Omental fat pad (tissue), 4 donors: ENCODE measurements around the gene MAGEB17. TPM values are rescaled to one million over a fixed set of nuclear protein-coding genes. Genes with fewer than 3 reads are reported as not detected.

Experiments used
- ATAC-seq: fragments of 150-250 bp; one replicate; pipeline ENCODE4 v1.9.1; 2016; ENCODE audit warnings: mild to moderate bottlenecking, moderate library complexity; ENCODE audit not compliant: low FRiP score
- DNase-seq: peaks from one replicate; pipeline ENCODE4 v3.0.0-alpha.2; 2019; ENCODE audit warnings: low spot score
- CTCF ChIP-seq, 3 donors: fragments of 450-650 bp; IDR thresholded peaks; one replicate each; pipeline ENCODE4 v1.5.1; 2016 to 2017; ENCODE audit warnings: antibody characterized with exemption in 3 of 3, mild to moderate bottlenecking in 3 of 3, moderate library complexity in 2 of 3
- total RNA-seq, 4 donors: library from RNA; depleted of rRNA; stranded (reverse); fragments of >200 nt; gene quantifications; one replicate each; pipeline ENCODE4 v1.1.0, GENCODE V29; 2016

Gene MAGEB17
- total RNA-seq, 4 donors from 2014 or later, result not detected

DNA sequence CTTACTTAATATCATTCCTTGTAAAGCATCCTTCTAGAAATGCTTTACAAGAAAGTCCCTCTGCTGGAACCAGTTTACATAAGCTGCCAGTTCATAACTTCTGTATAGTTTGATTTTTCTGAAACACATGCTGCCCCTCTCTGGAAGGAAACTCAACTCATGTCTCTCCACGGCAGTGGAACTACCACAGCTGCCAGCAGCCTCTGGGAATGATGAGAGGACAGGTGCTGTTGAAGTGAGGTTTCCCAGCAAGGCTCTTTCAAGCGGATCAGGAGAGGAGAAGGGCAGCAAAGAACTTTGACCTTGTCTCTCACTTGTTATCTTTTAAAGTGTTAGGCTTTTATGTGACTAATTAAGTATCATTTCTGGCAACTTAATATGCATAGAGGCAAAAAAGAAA is 36.6 kb upstream of the MAGEB17 start:
- ATAC-seq, result no peak
- no peak for DNase-seq

GRCh38 chrX:16134936-16135335 is 32.3 kb upstream of the MAGEB17 start:
- ATAC-seq, result no peak

More for the DNA sequence above, 36.6 kb upstream of the MAGEB17 start:
- no peak for TF ChIP-seq CTCF (IDR thresholded peaks at IDR 0.05)

DNA sequence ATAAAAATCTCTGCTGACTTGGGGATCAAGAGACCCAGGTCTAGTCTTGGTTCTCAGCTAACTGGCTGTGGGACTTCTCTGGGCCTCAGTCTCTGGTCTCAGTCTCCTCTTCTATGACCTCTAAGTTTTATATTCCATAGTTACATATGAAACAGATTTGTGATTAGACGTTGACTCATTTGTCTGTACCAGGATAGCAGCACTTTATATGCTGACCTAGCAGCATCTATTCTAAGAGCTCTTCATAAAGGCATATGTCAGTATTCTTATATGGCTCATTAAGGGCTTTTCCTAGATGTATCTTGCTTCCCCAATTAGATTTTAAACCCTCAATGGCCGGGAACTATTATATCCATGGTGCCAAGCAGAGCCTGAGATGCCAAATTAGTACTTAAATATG is 31.2 kb upstream of the MAGEB17 start:
- TF ChIP-seq CTCF (IDR thresholded peaks at IDR 0.05), result no peak
- DNase-seq (no peak), ATAC-seq (no peak)

More at GRCh38 chrX:16134936-16135335, 32.3 kb upstream of the MAGEB17 start:
- no peak for TF ChIP-seq CTCF (IDR thresholded peaks at IDR 0.05)
- no peak for DNase-seq

DNA sequence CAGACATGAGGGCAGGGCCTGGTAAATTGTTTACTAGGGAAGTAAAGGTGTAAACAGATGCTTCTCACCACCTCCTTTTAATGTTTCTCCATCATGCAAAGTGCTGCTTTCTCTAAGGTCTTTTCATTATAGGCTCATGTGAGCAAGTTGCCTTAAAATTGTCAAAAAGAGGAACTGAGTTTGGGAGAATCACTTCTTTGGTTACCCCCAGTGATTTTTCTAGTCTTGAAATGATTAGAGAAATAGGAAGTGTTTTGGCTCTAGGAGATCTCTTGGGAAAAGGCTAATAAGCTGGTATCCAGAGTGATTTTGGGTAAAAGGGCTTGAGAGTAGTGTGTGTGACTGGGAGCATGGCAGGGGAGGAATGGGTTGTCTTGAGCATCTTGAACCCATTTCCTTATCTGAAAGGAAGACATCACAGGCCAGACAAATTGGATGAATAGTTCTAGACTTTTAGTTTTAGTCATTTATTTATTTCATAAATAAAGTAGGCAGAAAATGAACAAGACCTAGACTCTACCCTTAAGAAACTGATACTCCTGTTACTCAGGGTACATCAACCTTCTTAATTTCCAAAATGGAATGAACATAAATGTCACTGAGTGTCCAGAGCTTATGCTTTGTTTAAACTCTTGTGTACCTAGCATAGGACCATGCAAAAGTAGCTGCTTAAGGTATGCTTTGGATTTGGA is 29.7 kb upstream of the MAGEB17 start:
- TF ChIP-seq CTCF (IDR thresholded peaks at IDR 0.05), result no peak
- DNase-seq (no peak), ATAC-seq (no peak)

DNA sequence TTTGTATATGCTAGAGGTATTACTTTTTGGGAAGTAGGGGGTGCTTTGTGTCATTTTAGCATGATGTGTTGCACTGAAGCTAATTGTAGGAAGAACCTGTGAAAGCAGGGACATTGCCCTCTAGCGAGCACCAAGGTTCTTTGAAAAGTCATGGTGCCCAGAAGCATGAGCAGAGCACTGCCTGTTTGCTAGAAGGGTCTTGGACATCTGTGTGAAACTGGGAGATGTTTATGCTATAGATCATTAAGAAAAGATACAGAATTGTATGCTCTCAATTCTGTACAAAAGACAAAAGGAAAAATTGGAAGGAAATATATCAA is 29.2 kb upstream of the MAGEB17 start:
- DNase-seq (no peak), ATAC-seq (no peak)
- TF ChIP-seq CTCF (IDR thresholded peaks at IDR 0.05), result no peak

DNA sequence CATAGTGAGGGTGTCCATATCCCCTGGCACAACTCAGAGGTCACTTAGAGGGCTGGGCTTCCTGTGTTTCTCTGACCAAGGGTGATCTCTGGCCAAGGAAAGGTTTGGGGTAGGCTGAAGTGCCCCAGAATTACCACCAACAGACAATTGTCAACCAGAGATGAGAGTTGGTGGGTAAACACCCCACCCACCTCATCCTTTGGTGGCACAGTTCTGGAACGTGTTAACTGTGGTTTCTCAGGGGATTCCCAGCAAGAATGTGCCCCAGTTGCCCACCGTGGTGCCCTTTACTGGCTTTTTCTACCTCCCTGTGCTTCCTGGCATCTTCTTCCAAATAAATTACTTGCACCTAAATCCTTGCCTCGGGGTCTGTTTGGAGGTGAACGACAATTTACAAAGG is 26.8 kb upstream of the MAGEB17 start:
- ATAC-seq (no peak), DNase-seq (no peak)
- TF ChIP-seq CTCF (IDR thresholded peaks at IDR 0.05), result no peak

DNA sequence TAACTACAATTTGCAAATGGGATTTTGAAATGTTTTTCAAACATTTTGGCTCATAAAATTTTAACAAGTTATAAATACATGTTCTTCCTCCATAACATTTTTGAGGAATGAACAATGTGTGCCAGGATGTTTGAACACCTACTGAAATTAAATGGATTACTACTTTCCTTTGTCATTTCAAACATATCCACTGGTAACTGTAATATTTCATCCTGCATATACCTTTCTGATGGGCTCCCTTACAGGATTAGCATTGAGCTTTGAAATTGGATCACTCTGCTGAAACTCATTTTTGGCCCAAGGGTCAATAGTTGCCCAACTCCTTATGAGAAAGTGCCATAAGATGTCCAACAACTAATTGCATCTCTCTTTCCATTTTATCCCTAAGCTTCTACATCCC is 26.3 kb upstream of the MAGEB17 start:
- DNase-seq (no peak), ATAC-seq (no peak)
- TF ChIP-seq CTCF (IDR thresholded peaks at IDR 0.05), result no peak
